A172 (cell line): ENCODE measurements around the gene CFTR. TPM values are rescaled to one million over a fixed set of nuclear protein-coding genes. Genes with fewer than 3 reads are reported as not detected.
A peak's percentile ranks its signal among the peaks of the same experiment; 100 is the strongest.
"Not testable (repeated sequence)": the region's sequence is repeated elsewhere in the genome, so short reads cannot be mapped to it uniquely, and the experiment has no call there.

ENCODE experiments used
- DNase-seq: peaks from one replicate; pipeline ENCODE4 v3.0.0-alpha.2; 2015; ENCODE audit warnings: low spot score
- total RNA-seq: library from RNA; depleted of rRNA; stranded (reverse); fragments of >200 nt; shearing (Covaris generic); gene quantifications from 2 replicates; pipeline ENCODE4 v1.2.3, GENCODE V29; 2014; rRNA removed

Gene CFTR
- 0.02 TPM in 1 of 2 replicates, not detected in the other for total RNA-seq

GRCh38 chr7:117479225-117480054 lies at the start of gene CFTR:
Gene CFTR (plus strand): TSS chr7:117480025. CDS start chr7:117480095, 70 bp downstream.
- DNase-seq: no peak

GRCh38 chr7:117435475-117436043 lies 44.3 kb upstream of the CFTR start:
- DNase-seq: peak; percentile 23

GRCh38 chr7:117444646-117445045 lies 35.2 kb upstream of the CFTR start:
- DNase-seq: no peak

- peak; percentile 10 for DNase-seq
Observed at GRCh38 chr7:117445206-117445605, 34.6 kb upstream of the CFTR start.

- DNase-seq: no peak
Observed at GRCh38 chr7:117446220-117446815, 33.5 kb upstream of the CFTR start.

- DNase-seq: no peak
Observed at GRCh38 chr7:117448655-117449054, 31.2 kb upstream of the CFTR start.

GRCh38 chr7:117458977-117459583 lies 20.7 kb upstream of the CFTR start:
- DNase-seq: peak; percentile 25

- no peak for DNase-seq
Observed at GRCh38 chr7:117459735-117460134, 20.1 kb upstream of the CFTR start.

- not testable (repeated sequence) for DNase-seq
Observed at GRCh38 chr7:117460815-117461214, 19.0 kb upstream of the CFTR start.

GRCh38 chr7:117468174-117468573 lies 11.7 kb upstream of the CFTR start:
- DNase-seq: no peak

GRCh38 chr7:117470777-117471176 lies 9.0 kb upstream of the CFTR start:
- DNase-seq: no peak

- DNase-seq: no peak
Observed at GRCh38 chr7:117472335-117472734, 7.5 kb upstream of the CFTR start.

GRCh38 chr7:117476557-117477215 lies 3.1 kb upstream of the CFTR start:
- DNase-seq: no peak

- no peak for DNase-seq
Observed at GRCh38 chr7:117478836-117479224, 995 bp upstream of the CFTR start.

GRCh38 chr7:117480055-117480362 lies 184 bp downstream of the CFTR start:
- DNase-seq: no peak

- DNase-seq: no peak
Observed at GRCh38 chr7:117480978-117481377, 1.2 kb downstream of the CFTR start.

- DNase-seq: no peak
Observed at GRCh38 chr7:117485118-117485620, 5.3 kb downstream of the CFTR start.

- no peak for DNase-seq
Observed at GRCh38 chr7:117489016-117489415, 9.2 kb downstream of the CFTR start.

- no peak for DNase-seq
Observed at GRCh38 chr7:117489430-117489829, 9.6 kb downstream of the CFTR start.

GRCh38 chr7:117489911-117490310 lies 10.1 kb downstream of the CFTR start:
- DNase-seq: no peak

- no peak for DNase-seq
Observed at GRCh38 chr7:117492649-117493048, 12.8 kb downstream of the CFTR start.

GRCh38 chr7:117493460-117493859 lies 13.6 kb downstream of the CFTR start:
- DNase-seq: no peak
